ENCODE measurements around the gene PXDC1. TPM values are rescaled to one million over a fixed set of nuclear protein-coding genes. Genes with fewer than 3 reads are reported as not detected.

Gene PXDC1
- total RNA-seq, 1 donor from 2014 or later = 231 TPM

DNA sequence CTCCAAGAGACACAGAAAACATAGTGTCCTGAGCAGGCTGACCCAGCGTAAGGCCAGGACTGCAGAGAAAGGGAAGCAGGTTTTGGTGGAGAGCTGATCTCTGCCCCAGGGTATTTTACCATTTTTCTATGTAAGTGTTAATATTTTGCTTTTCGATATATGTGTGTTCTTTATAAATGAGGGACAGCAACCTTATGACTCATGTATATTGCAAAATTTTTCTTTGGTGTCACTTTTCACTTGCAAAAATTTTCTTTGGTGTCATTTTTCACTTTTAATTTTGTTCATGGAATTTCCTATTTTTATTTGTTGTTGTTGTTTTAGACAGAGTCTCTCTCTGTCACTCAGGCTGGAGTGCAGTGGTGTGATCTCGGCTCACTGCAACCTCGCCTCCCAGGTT is 34.6 kb upstream of the PXDC1 start:
- Mint-ChIP-seq H3K4me1 (ENCODE audit: low read depth) (peaks cover 46% of the 10 kb centered on the region), H3K9me3 (ENCODE audit: low read depth) (no peaks in the 10 kb centered on the region), H3K36me3 (ENCODE audit: low read depth) (no peaks in the 10 kb centered on the region), H3K4me3 (ENCODE audit: unreplicated experiment) (no peak overlapping the region), H3K27ac (ENCODE audit: unreplicated experiment) (peak overlapping the region; percentile 77), H3K27me3 (ENCODE audit: low read depth) (no peaks in the 10 kb centered on the region)
- TF ChIP-seq, protein P1, sequence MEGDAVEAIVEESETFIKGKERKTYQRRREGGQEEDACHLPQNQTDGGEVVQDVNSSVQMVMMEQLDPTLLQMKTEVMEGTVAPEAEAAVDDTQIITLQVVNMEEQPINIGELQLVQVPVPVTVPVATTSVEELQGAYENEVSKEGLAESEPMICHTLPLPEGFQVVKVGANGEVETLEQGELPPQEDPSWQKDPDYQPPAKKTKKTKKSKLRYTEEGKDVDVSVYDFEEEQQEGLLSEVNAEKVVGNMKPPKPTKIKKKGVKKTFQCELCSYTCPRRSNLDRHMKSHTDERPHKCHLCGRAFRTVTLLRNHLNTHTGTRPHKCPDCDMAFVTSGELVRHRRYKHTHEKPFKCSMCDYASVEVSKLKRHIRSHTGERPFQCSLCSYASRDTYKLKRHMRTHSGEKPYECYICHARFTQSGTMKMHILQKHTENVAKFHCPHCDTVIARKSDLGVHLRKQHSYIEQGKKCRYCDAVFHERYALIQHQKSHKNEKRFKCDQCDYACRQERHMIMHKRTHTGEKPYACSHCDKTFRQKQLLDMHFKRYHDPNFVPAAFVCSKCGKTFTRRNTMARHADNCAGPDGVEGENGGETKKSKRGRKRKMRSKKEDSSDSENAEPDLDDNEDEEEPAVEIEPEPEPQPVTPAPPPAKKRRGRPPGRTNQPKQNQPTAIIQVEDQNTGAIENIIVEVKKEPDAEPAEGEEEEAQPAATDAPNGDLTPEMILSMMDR (IDR thresholded peaks at IDR 0.05) = no peak
- DNase-seq (ENCODE audit: low spot score) = no peak

DNA sequence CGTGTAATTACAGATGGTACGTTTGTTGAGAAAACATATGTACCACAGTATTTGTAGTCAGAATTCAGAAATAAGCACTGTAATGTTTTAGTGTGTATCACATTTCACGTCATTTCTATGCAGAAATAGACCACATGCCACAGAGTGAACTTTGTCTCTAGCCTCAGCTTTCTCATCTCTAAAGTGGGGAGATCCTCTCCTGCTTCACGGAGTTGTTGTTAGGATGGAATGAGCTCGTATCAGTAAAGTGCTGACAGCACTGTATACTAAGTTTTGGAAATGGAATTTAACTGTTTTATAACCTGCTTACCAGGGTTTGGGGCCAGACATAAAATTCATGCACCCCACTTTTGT is 34.2 kb upstream of the PXDC1 start:
- Mint-ChIP-seq H3K36me3 (ENCODE audit: low read depth) (no peaks in the 10 kb centered on the region), H3K4me3 (ENCODE audit: unreplicated experiment) (no peak overlapping the region), H3K4me1 (ENCODE audit: low read depth) (peaks cover 46% of the 10 kb centered on the region), H3K27me3 (ENCODE audit: low read depth) (no peaks in the 10 kb centered on the region), H3K27ac (ENCODE audit: unreplicated experiment) (peak overlapping the region; percentile 77), H3K9me3 (ENCODE audit: low read depth) (no peaks in the 10 kb centered on the region)
- TF ChIP-seq, protein P1 (IDR thresholded peaks at IDR 0.05) = no peak
- DNase-seq (ENCODE audit: low spot score) = no peak

DNA sequence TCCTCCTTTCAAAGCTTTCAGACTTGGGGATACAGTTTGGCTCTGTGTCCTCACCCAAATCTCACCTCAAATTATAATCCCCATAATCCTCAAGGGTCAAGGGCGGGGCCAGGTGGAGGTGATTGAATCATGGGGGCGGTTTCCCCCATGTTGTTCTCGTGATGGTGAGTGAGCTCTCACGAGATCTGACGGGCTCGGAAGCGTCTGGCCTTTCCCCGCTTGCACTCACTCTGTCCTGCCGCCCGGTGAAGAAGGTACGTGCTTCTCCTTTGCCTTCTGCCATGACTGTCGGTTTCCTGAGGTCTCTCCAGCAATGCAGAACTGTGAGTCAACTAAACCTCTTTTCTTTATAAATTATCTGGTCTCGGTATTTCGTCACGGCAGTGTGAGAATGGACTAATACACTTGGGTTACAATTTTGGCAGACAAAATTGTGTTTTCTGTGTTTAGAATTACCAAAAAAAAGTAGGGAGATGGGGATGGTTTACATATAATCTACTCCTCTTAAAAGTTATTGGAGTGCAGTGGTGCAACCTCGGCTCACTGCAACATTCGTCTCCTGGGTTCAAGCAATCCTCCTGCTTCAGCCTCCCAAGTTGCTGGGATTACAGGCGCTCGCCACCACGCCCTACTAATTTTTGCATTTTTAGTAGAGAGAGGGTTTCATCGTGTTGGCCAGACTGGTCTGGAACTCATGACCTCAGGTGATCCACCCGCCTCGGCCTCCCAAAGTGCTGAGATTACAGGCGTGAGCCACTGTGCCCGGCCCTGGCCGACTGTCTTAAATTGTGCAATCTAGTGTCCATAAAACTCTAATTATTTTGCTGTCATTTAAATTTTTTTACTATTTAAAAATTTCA is 33.6 kb upstream of the PXDC1 start:
- no peak overlapping the region for H3K4me3 Mint-ChIP-seq (ENCODE audit: unreplicated experiment)
- no peaks in the 10 kb centered on the region for H3K27me3 Mint-ChIP-seq (ENCODE audit: low read depth)
- no peak for DNase-seq (ENCODE audit: low spot score)
- TF ChIP-seq, protein P1 (IDR thresholded peaks at IDR 0.05) = no peak
- no peak overlapping the region for H3K27ac Mint-ChIP-seq (ENCODE audit: unreplicated experiment)
- no peaks in the 10 kb centered on the region for H3K36me3 Mint-ChIP-seq (ENCODE audit: low read depth)
- peaks cover 45% of the 10 kb centered on the region for H3K4me1 Mint-ChIP-seq (ENCODE audit: low read depth)
- no peaks in the 10 kb centered on the region for H3K9me3 Mint-ChIP-seq (ENCODE audit: low read depth)

DNA sequence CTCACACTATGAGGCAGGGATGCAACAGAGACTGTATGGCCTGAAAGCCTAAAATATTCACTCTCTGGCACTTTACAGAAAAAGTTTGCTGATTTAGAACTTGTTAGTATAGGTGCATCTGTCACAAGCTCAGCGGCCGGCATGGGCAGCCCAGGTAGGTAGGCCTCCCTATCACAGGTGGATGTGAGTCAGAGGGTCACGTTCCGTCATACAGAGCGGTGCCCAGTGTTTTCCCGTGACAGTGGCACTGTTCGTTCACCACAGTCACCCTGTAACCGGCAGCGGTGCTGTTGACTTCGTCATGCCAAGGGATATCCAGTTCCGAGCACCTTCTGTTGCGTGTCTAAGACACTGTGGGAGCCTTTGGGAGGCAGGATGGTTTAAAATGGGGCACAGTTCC is 32.9 kb upstream of the PXDC1 start:
- no peaks in the 10 kb centered on the region for H3K27me3 Mint-ChIP-seq (ENCODE audit: low read depth)
- no peaks in the 10 kb centered on the region for H3K36me3 Mint-ChIP-seq (ENCODE audit: low read depth)
- no peaks in the 10 kb centered on the region for H3K9me3 Mint-ChIP-seq (ENCODE audit: low read depth)
- H3K27ac Mint-ChIP-seq (ENCODE audit: unreplicated experiment) = no peak overlapping the region
- no peak for DNase-seq (ENCODE audit: low spot score)
- no peak overlapping the region for H3K4me3 Mint-ChIP-seq (ENCODE audit: unreplicated experiment)
- TF ChIP-seq, protein P1 (IDR thresholded peaks at IDR 0.05) = no peak
- H3K4me1 Mint-ChIP-seq (ENCODE audit: low read depth) = peaks cover 38% of the 10 kb centered on the region

DNA sequence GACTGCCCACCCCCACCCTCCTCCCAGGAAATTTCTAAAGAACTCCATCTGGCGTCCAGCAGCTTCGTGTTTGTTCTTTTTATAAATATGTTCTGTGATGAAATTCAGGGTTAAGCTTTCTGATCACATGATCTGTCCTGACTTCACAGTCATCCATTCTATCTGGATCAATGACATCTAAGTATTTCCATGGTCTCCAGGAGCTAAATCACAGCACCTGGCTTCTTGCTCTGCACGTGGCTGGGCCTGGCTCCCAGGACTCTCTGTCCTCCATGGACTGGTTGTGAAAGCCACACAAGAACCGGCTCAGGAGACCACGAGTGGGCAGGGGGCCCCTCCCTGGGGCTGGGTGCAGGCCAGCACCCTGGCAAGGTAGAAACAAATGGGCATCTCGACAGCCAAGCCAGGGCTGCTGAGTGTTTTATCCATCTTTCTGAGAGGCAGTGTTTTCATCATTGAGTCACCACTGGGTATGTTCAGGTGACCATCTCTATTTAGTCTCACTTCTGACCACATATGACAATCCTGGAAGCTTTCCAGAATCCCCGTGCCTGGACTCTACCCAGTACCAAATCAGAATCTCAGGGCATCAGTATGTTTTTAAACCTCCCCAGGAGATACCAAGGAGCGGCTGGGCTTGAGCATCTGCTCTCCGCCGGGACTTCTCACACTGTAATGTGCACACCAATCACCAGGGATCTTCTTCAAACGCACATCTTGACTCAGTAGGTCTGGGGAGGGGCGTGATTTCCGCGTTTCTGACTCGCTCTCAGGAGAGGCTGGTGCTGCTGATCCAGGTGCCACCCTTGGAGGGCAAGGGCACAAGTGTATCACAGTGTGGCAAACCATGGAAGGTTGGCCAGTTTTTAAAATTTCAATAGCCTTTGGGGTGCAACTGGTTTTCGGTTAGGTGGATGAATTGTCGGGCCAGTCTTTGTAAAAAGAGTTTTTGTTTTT is 31.6 kb upstream of the PXDC1 start:
- H3K9me3 Mint-ChIP-seq (ENCODE audit: low read depth) = no peaks in the 10 kb centered on the region
- H3K4me1 Mint-ChIP-seq (ENCODE audit: low read depth) = peaks cover 36% of the 10 kb centered on the region
- H3K36me3 Mint-ChIP-seq (ENCODE audit: low read depth) = no peaks in the 10 kb centered on the region
- H3K27me3 Mint-ChIP-seq (ENCODE audit: low read depth) = no peaks in the 10 kb centered on the region
- TF ChIP-seq, protein P1 (IDR thresholded peaks at IDR 0.05) = no peak
- no peak for DNase-seq (ENCODE audit: low spot score)
- H3K27ac Mint-ChIP-seq (ENCODE audit: unreplicated experiment) = no peak overlapping the region
- no peak overlapping the region for H3K4me3 Mint-ChIP-seq (ENCODE audit: unreplicated experiment)

Measured in chondrocyte (in vitro differentiated cells).